RCC 7860 (cell line): ENCODE data around the gene MAML3.

Source experiments
- DNase-seq: peaks from one replicate; pipeline ENCODE4 v3.0.0-alpha.2; 2015; ENCODE audit warnings: low spot score
- FAIRE-seq: peaks from 2 replicates; lab custom pipeline; 2012; peaks lifted over from hg19 to GRCh38; lab: Jason Lieb, UNC

Gene MAML3

GRCh38 chr4:140130677-140131076, 23.3 kb downstream of the MAML3 start:
- no peak for FAIRE-seq
- DNase-seq, result peak; percentile 11

GRCh38 chr4:140127422-140127821, 26.6 kb downstream of the MAML3 start:
- FAIRE-seq, result no peak
- DNase-seq, result no peak

DNA sequence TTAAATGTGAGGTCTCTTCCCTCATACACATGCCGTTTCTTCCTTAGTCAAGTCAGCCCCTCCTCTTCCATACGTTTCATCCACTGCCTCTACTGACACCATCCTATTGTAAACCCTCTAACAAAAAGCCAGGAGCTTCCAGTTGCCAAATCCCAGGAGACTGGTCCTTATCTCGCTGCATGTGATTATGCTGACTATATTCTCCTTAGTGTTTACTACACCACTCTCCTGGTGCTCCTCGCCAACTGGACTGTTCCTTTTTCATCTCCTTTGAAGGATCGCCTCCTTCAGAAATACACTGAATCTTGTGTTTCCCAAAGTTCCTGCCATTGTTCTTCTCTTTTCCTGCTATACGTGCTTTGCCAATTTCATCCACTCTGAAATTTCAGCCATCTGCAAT, 27.7 kb downstream of the MAML3 start:
- no peak for FAIRE-seq
- no peak for DNase-seq

DNA sequence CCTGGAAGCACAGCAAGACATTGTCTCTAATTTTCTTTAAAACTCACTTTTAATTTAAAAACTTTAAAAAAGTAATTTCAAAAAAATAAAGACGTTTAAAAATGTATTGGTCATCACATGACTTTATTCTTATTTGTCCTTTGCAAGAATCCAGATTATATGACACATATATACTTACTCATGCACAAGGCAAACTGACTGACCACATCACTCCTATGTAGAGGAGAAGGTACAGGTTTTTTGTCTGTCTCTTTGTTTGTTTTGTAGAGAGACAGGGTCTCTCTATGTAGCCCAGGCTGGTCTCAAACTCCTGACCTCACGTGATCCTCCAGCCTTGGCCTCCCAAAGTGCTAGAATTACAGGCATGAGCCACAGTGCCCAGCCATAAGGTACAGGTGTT, 28.6 kb downstream of the MAML3 start:
- no peak for DNase-seq
- no peak for FAIRE-seq

GRCh38 chr4:140123666-140124377, 30.2 kb downstream of the MAML3 start:
- FAIRE-seq, result no peak

GRCh38 chr4:140122891-140123290, 31.1 kb downstream of the MAML3 start:
- FAIRE-seq (no peak), DNase-seq (no peak)

More at GRCh38 chr4:140123666-140124377, 30.2 kb downstream of the MAML3 start:
- DNase-seq, result no peak

GRCh38 chr4:140121646-140122045, 32.3 kb downstream of the MAML3 start:
- FAIRE-seq (no peak), DNase-seq (no peak)

DNA sequence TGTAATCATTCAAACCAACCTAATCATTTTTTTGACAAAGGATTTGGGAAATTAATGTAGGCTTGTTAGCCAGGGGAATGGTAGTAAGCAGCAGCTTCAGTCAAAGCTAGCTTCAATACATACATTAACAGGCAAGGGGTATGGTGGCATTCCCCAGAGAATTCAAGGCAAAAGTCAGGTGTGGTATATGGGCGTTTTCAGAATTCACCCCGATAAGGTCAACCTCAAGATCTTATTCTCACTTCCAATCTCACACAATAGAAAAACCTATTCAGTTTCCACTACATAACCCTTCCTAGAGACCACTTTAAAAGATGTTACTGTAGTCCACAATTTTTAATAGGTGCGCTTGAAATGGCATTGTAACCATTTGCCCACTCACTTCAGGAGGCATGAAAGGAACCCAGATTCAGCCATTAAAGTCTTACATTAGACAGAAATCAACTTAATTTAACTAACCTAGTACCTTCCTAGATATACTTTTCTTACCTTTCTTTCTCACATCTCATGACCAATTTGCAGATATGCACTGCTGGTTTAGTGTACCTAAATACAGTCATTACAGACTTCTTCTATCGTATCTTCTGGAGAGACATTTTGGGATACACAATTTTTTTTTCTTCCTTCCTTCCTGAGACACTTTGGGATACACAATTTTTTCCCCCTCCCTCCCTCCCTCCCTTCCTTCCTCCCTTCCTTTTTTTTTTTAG, 34.9 kb downstream of the MAML3 start:
- FAIRE-seq, result no peak
- no peak for DNase-seq

DNA sequence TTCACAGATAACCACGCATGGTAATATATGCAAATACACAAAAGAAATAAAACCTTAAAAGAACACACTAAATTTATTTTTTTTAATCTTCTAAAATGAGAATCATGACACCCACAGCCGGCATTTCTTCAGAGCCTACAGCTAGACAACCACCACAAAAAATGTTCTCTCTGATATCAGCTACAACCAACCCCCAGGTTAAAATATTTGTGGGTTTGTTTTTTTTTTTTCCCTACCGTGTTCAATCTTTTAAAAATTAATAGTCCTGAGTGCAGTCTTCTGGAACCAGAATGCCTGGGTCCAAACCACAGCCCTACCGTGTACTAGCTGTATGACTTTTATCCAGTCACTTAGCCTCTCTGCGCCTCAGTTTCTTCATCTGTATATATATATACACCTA, 36.0 kb downstream of the MAML3 start:
- peak; percentile 46 for FAIRE-seq
- no peak for DNase-seq

DNA sequence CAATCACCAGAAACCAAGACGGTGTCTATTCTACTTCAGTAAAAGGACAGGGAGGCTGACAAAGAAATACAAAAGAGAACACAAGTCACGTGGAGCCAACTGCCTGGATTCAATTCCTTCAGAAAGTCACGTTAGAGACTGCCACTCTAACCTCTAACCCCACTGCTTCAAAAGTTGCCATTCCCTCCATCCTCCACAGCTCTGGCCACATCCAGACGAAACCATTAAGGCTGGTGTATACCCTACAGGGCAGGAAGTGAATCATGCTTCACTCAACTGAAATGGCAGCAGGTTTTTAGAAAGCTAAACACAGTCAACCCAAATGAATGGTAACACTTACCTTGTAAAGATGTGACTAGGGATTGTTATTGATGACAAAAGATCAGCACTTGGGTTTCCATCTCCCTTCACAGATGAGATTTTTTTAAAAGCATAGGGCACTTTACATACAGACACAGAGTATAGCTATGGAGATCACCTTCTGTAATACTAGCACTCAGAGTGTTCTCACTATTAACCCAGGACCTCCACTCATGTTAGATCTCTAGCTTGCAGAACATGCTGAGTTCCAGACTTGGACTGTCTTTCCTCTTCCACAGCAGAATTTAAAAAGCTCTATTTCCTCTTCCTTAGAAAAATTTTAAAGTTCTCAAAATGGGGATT, 37.4 kb downstream of the MAML3 start:
- DNase-seq, result peak; percentile 21
- no peak for FAIRE-seq

DNA sequence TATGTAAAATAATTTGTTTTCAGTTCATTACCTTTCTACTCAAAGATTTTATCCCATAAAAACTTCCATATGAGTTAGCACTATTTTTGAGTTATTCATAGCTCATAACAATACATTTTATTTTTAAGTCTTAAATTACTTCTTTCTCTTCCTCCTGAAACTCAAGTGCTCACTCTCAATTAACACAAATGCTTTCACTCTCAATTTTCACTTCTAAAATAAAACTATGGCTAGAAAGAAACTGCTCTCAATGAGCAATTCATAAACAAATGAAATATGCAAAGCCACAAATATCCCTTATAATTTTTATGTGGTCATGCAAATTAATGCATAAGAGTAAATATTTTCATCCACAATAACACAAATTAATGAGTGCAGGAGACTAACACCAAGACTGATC, 38.8 kb downstream of the MAML3 start:
- no peak for DNase-seq
- FAIRE-seq, result no peak

DNA sequence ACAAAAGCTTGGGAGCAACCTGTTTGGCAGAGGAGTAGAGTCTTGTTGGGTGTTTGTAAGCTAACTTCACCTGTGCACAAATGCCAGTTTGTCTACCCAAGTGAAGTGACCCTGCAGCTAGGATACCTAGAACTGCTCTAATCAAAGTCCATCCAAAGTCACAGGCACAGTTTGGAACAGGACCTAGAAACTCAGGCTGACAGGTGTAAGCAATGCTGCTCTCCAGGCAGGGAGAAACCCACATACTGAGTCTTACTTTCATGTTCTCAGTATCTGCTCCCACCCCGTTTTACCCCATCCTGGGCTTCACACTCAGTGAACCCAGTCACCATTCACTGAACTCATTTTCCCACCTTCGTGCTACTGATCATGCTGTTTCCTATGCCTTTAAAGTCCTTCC, 40.3 kb downstream of the MAML3 start:
- DNase-seq (no peak), FAIRE-seq (no peak)

DNA sequence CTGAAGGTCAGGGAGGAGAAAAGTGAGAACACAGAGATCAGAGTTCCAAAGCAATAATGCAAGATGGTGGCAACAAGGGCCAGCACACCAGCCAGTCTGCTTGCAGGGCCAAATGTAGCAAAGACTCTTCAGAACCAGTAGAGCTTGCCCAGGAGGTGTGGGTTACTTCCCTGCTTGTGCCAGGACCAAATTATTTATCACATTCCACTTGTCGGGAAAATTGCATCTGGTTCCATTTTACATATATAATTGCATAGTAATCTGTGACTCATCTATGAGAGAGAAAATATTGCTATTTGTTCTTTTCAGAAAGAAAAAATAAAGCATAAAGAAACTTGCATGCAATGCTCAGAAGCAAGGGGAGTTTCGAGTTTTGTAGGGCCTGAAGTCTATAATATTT, 41.4 kb downstream of the MAML3 start:
- DNase-seq, result no peak
- no peak for FAIRE-seq

DNA sequence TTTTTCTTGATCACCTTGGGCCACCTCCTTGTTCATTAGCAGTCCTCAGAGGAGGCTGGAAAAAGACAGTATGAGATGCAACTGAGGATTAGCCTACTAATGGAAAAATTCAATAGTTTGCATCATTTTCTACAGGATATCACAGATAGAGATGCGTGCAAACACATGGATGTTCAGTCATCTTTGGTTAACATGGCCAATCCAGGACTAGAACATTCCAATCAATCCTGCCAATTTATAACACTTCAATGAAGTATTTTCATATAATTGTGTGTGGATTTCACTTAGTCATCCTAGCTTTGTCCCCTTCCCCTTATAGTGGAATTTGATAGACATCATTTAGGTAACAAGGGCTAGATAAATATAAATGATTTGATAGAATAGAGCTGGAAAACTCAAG, 42.7 kb downstream of the MAML3 start:
- no peak for FAIRE-seq
- DNase-seq, result no peak

- DNase-seq, result no peak
- no peak for FAIRE-seq
Observed at GRCh38 chr4:140110542-140111215, 43.3 kb downstream of the MAML3 start.

DNA sequence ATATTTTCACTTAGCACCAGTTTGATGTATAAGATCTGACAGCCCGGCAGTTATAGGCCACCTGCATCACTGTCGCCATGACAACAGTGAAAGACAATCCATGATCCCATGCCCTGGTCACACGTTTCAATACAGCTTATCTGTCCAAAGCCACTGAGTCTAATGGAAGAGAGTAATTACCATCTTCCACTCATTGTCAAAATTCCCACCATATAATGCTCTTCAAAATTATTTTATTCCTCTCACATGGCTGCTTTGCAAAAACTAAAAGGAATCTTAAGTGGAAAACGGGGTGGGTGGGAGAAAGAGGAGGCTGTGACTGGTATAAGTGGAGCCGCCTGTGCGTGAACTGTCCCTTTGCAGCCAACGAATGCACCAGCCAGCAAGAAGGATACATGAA, 44.2 kb downstream of the MAML3 start:
- DNase-seq (no peak), FAIRE-seq (no peak)

DNA sequence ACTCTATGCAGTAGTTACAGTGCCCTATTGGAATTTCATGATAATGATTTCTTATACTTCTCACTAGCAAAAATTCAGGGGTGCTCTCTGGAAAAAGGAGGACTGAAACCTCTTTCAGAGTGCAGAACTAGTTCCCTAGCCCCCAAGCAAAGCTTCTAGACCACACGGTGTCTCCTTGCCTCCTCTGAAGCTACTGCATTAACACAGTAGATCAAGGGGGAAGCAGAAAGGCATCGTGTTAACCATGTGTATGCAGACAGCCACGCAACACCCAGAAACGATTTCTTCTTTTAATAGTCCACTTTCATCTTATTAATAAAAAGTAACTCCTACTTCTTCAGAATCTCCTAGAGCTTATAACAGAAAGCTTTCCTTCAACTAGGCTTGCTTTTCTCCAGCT, 44.7 kb downstream of the MAML3 start:
- DNase-seq, result no peak
- no peak for FAIRE-seq

DNA sequence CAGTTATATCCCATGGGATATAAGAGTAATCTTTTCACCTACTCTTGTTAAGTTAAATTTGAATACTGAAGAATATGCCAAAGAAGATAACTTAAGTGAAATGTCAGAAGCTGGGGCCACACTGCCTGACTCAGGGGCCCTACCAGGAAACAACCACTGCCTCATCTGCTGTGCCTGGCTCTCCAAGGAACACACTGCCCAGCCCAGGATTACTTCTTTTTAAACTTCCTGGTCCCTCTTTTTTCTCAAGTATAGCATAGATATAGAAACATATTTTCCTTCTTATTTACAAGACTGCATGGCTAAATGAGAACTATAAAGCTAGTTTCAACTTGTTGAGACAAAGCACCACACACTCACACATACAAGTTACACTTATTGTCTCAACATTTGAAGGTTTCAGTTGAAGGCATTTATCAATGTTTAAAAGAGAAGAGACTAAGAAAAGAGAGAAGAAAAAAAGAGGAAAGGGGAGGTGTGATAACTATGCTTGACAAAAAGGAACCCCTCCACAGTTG, 45.2 kb downstream of the MAML3 start:
- FAIRE-seq, result no peak

GRCh38 chr4:140108243-140108642, 45.7 kb downstream of the MAML3 start:
- no peak for FAIRE-seq
- no peak for DNase-seq

More for the DNA sequence above, 45.2 kb downstream of the MAML3 start:
- no peak for DNase-seq

GRCh38 chr4:140106289-140106844, 47.6 kb downstream of the MAML3 start:
- FAIRE-seq (no peak), DNase-seq (no peak)

GRCh38 chr4:140105436-140105835, 48.5 kb downstream of the MAML3 start:
- no peak for DNase-seq
- FAIRE-seq, result no peak
